Karpas-422 (cell line): ENCODE measurements around the gene KIAA2012. TPM values are rescaled to one million over a fixed set of nuclear protein-coding genes. Genes with fewer than 3 reads are reported as not detected.

ENCODE experiments used
- DNase-seq: peaks from one replicate; pipeline ENCODE4 v3.0.0-alpha.2; 2015
- H2AFZ ChIP-seq: fragments of 200-600 bp; sonication (generic); 2 replicates; pipeline ENCODE4 v1.6.1; 2014; ENCODE audit warnings: antibody characterized with exemption, low read length, mixed read lengths
- H3K27ac ChIP-seq: fragments of 200-600 bp; sonication (generic); 2 replicates; pipeline ENCODE4 v1.5.1; 2014; ENCODE audit warnings: mild to moderate bottlenecking, low read length, moderate library complexity
- H3K27me3 ChIP-seq: fragments of 200-600 bp; sonication (generic); 2 replicates; pipeline ENCODE4 v1.6.1; 2014; ENCODE audit warnings: low read length, mixed read lengths
- H3K36me3 ChIP-seq: fragments of 200-600 bp; sonication (generic); 2 replicates; pipeline ENCODE4 v1.6.1; 2014; ENCODE audit warnings: low read length, mixed read lengths; ENCODE audit not compliant: insufficient read depth
- H3K4me1 ChIP-seq: fragments of 200-600 bp; sonication (generic); 2 replicates; pipeline ENCODE4 v1.6.1; 2014; ENCODE audit warnings: mild to moderate bottlenecking, low read length, mixed read lengths
- H3K4me2 ChIP-seq: fragments of 200-600 bp; sonication (generic); 2 replicates; pipeline ENCODE4 v1.6.1; 2014; ENCODE audit warnings: low read length, low read depth, mild to moderate bottlenecking; ENCODE audit not compliant: poor library complexity, severe bottlenecking
- H3K4me3 ChIP-seq: fragments of 200-600 bp; sonication (generic); 2 replicates; pipeline ENCODE4 v1.5.1; 2014; ENCODE audit warnings: mild to moderate bottlenecking, antibody characterized with exemption, low read length, mixed read lengths
- H3K79me2 ChIP-seq: fragments of 200-600 bp; sonication (generic); 2 replicates; pipeline ENCODE4 v1.6.1; 2014; ENCODE audit warnings: mild to moderate bottlenecking, low read length, mixed read lengths
- H3K9ac ChIP-seq: fragments of 200-600 bp; sonication (generic); 2 replicates; pipeline ENCODE4 v1.6.0; 2014; ENCODE audit warnings: low read length
- H3K9me2 ChIP-seq: fragments of 200-600 bp; sonication (generic), shearing (Covaris generic); replicated peaks from 2 replicates; pipeline ENCODE4 v1.6.0; 2014; ENCODE audit warnings: mild to moderate bottlenecking, low read length, moderate library complexity; ENCODE audit not compliant: insufficient read depth
- H3K9me3 ChIP-seq: fragments of 300-700, 200-600 bp; sonication (generic); 2 replicates; pipeline ENCODE4 v1.6.1; 2014; ENCODE audit warnings: low read length, mixed read lengths
- H4K20me1 ChIP-seq: fragments of 200-600 bp; sonication (generic); 2 replicates; pipeline ENCODE4 v1.6.1; 2014; ENCODE audit warnings: mild to moderate bottlenecking, antibody characterized with exemption, low read length, low read depth; ENCODE audit not compliant: insufficient read depth
- total RNA-seq: library from RNA; depleted of rRNA; stranded (reverse); fragments of >200 nt; shearing (Covaris generic); gene quantifications from 2 replicates; pipeline ENCODE4 v1.2.3, GENCODE V29; 2014; ENCODE audit warnings: low replicate concordance

Gene KIAA2012
- total RNA-seq, 1 experiment from 2014 or later: 0.89 TPM

DNA sequence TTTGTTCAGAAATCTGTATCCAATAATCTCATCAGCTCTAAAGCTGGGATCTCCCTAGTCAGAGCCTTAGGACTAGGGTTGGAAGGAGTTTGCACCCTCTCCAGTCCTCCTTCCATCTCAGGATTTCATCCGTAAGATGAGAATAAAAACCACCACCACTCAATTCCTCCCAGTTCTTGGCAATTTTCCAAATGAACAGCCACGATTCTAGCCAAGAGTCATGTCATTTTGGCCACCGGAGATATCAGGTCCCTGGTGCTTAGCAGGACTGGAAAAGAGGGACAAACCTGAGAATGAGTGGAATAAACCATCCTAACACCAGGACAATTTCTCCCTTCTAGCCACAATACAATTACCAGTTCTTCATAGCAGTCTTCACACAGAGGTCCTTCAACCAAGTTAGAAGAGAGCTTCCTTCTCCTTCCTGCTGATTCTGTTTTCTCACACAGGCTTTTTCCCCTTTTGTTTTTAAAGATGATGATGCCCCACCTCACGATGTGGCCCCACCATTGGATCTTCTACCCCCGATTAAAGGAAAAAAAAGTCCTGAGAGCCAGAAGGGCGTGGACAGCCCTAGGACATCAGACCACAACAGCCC is 36.2 kb downstream of the KIAA2012 start:
- H3K9me2 ChIP-seq: no peaks in the 10 kb centered on the region
- no peaks in the 10 kb centered on the region for H3K27me3 ChIP-seq
- H3K27ac ChIP-seq: no peak overlapping the region
- no peaks in the 10 kb centered on the region for H3K79me2 ChIP-seq
- no peak overlapping the region for H3K4me3 ChIP-seq
- no peak for DNase-seq
- H3K36me3 ChIP-seq: no peaks in the 10 kb centered on the region
- no peak overlapping the region for H2AFZ ChIP-seq
- H3K4me2 ChIP-seq: no peak overlapping the region
- H3K9ac ChIP-seq: no peak overlapping the region
- H3K4me1 ChIP-seq: no peaks in the 10 kb centered on the region; the same call in 1 of the 2 replicates
- no peaks in the 10 kb centered on the region for H4K20me1 ChIP-seq
- no peaks in the 10 kb centered on the region for H3K9me3 ChIP-seq

DNA sequence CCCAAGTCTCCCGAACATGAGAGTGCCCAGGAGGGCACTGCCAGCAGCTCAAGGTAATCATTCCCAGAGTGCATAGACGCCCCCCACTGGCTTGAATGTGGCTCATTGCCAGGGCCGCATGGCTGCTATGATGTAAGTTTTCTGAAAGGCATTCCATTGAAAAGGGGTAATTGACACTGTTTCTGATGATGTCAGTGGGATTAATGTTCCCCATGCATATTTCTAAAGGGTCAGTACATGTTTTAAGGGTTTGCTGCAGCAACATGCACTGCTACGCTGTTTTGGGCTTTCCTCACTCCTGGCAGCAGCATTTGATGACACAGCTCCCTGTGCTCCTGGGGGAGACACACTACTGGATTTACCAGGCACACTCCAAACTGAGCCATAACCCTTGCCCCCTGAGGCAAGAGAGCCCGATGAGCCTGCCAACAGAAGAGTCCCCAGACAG is 36.7 kb downstream of the KIAA2012 start:
- Histone ChIP-seq H2AFZ (no peak overlapping the region), H3K27ac (no peak overlapping the region), H3K27me3 (no peaks in the 10 kb centered on the region), H3K79me2 (no peaks in the 10 kb centered on the region), H3K4me2 (no peak overlapping the region), H4K20me1 (no peaks in the 10 kb centered on the region), H3K36me3 (no peaks in the 10 kb centered on the region), H3K4me1 (no peaks in the 10 kb centered on the region; the same call in 1 of the 2 replicates), H3K9ac (no peak overlapping the region), H3K4me3 (no peak overlapping the region), H3K9me2 (no peaks in the 10 kb centered on the region), H3K9me3 (no peaks in the 10 kb centered on the region)
- DNase-seq: no peak

DNA sequence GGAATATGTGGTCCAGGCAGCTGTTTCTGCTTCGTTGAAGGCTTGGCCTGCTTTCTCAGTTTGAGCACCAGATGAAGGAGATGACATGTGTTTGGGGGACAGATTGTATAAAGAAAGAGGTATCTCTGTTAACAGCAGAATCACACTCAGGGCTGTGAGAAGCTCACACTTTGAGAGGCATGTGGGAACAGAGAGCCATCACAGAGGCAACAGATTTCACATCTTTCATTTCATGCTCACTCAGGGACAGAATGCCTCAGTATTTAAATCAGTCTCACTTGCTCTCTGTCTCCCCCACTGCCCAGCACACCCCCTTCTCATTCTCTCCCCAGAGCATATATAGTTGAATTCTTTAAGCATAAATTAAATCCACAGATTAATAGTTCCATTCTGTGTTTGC is 37.4 kb downstream of the KIAA2012 start:
- H4K20me1 ChIP-seq: no peaks in the 10 kb centered on the region
- H3K9me2 ChIP-seq: no peaks in the 10 kb centered on the region
- no peak overlapping the region for H2AFZ ChIP-seq

DNA sequence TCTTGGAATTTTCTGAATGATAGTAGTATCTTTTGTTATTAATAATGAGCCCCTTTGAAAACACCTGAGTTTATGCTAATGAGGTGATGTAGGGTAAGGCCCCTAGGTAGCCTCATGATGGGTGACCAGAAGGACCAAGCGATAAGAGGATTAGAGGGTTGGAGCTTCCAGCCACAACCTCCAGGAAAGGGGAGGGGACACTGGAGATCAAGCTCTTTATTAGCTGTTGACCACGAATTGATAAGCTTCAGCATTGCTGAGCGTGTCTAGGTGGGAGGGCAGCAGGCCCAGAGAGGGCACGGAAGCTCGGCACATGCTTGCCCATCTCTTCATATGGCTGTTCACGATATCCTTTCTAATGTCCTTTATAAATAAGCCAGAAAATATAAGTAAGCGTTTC is 39.0 kb downstream of the KIAA2012 start:
- no peaks in the 10 kb centered on the region for H3K9me3 ChIP-seq
- no peak for DNase-seq
- H3K4me3 ChIP-seq: no peak overlapping the region
- H3K79me2 ChIP-seq: no peaks in the 10 kb centered on the region
- no peak overlapping the region for H2AFZ ChIP-seq
- no peaks in the 10 kb centered on the region; the same call in 1 of the 2 replicates for H3K4me1 ChIP-seq
- no peaks in the 10 kb centered on the region for H4K20me1 ChIP-seq
- no peaks in the 10 kb centered on the region for H3K36me3 ChIP-seq
- H3K4me2 ChIP-seq: no peak overlapping the region
- no peaks in the 10 kb centered on the region for H3K27me3 ChIP-seq
- H3K27ac ChIP-seq: no peak overlapping the region
- H3K9ac ChIP-seq: no peak overlapping the region
- no peaks in the 10 kb centered on the region for H3K9me2 ChIP-seq

More for the DNA sequence above, 37.4 kb downstream of the KIAA2012 start:
- no peak overlapping the region for H3K4me3 ChIP-seq
- no peaks in the 10 kb centered on the region for H3K36me3 ChIP-seq
- H3K79me2 ChIP-seq: no peaks in the 10 kb centered on the region
- no peak overlapping the region for H3K9ac ChIP-seq
- H3K27me3 ChIP-seq: no peaks in the 10 kb centered on the region
- H3K4me2 ChIP-seq: no peak overlapping the region
- no peak for DNase-seq
- H3K4me1 ChIP-seq: no peaks in the 10 kb centered on the region; the same call in 1 of the 2 replicates
- H3K27ac ChIP-seq: no peak overlapping the region
- H3K9me3 ChIP-seq: no peaks in the 10 kb centered on the region

DNA sequence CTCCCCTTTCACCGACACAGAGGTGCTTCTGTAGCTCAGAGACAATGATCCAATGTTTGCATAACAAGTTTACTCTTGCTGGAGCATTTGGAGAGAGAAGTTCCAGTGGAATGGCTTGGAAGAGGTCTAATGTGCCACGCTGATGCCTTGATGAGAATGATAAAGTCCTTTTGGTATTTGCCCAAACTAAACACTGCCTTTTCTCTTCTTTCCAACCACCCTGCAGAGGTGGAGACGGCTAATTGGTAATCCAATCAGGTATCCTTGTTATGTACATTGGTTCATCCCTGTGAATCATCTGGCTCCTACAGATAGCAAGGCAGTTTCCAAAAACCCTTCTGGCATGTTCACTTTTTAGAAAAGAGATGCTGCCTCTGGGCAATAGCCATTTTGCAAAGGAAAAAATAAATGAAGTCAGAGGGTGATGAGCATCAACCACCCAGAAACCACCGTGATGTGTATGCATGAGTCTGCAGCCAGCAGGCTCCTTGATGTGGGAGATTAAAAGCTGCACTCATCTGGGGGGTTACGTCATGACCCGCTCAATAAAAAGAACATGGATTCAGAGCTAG is 40.6 kb downstream of the KIAA2012 start:
- Histone ChIP-seq H3K9me3 (no peaks in the 10 kb centered on the region), H3K36me3 (no peaks in the 10 kb centered on the region), H3K9ac (no peak overlapping the region), H2AFZ (no peak overlapping the region), H3K4me3 (no peak overlapping the region), H3K79me2 (no peaks in the 10 kb centered on the region), H4K20me1 (no peaks in the 10 kb centered on the region), H3K27ac (no peak overlapping the region), H3K4me1 (peaks cover 7% of the 10 kb centered on the region), H3K9me2 (no peaks in the 10 kb centered on the region), H3K4me2 (no peak overlapping the region), H3K27me3 (no peaks in the 10 kb centered on the region)
- no peak for DNase-seq

DNA sequence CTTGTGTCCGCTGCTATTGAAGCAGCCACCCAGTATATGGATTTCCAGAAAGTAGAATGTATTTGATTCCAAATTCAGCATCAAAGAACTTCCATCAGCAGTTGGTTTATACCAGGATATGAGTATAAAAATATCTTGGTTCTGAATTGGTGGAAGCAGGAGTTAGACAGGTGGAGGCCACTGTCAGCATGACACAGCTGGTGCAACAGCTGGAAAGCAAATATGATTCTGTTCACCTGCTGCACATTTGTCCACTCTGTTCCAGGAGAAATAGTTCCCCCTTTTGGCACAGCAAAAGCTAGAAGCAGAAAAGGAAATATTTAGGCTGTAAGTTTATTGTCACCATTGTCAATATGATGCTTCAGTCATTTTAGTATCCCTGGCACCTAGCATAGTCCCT is 41.2 kb downstream of the KIAA2012 start:
- H3K9me3 ChIP-seq: no peaks in the 10 kb centered on the region
- no peaks in the 10 kb centered on the region for H4K20me1 ChIP-seq
- no peak overlapping the region for H3K27ac ChIP-seq

DNA sequence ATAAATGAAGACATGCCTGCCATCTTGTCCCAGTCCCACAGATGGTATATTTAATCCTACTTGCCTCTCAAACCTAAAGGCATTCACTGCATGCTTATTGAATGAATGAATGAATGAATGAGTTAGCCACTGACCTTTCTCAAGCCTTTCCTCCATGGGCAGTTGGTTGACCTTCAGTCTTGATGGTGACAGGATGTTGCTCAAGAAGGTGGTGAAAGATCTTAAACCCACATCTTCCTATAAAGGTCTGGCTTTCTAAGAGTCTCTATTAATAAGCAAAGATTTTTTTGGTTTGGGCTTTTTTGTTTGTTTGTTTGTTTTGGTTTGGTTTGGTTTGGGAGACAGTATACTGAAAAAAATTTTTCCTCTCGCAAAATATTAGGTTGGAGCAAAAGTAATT is 41.7 kb downstream of the KIAA2012 start:
- H3K4me2 ChIP-seq: no peak overlapping the region
- DNase-seq: no peak
- no peak overlapping the region for H3K9ac ChIP-seq
- H3K27me3 ChIP-seq: no peaks in the 10 kb centered on the region
- no peak overlapping the region for H3K4me3 ChIP-seq
- no peak overlapping the region for H2AFZ ChIP-seq
- no peaks in the 10 kb centered on the region for H3K9me3 ChIP-seq
- H3K9me2 ChIP-seq: no peaks in the 10 kb centered on the region
- no peaks in the 10 kb centered on the region for H3K79me2 ChIP-seq
- peaks cover 7% of the 10 kb centered on the region for H3K4me1 ChIP-seq
- no peaks in the 10 kb centered on the region for H3K36me3 ChIP-seq
- H3K27ac ChIP-seq: no peak overlapping the region
- H4K20me1 ChIP-seq: no peaks in the 10 kb centered on the region

More for the DNA sequence above, 41.2 kb downstream of the KIAA2012 start:
- Histone ChIP-seq H3K4me2 (no peak overlapping the region), H3K4me3 (no peak overlapping the region), H3K4me1 (peaks cover 7% of the 10 kb centered on the region), H2AFZ (no peak overlapping the region), H3K9me2 (no peaks in the 10 kb centered on the region), H3K27me3 (no peaks in the 10 kb centered on the region), H3K79me2 (no peaks in the 10 kb centered on the region), H3K36me3 (no peaks in the 10 kb centered on the region), H3K9ac (no peak overlapping the region)
- no peak for DNase-seq

DNA sequence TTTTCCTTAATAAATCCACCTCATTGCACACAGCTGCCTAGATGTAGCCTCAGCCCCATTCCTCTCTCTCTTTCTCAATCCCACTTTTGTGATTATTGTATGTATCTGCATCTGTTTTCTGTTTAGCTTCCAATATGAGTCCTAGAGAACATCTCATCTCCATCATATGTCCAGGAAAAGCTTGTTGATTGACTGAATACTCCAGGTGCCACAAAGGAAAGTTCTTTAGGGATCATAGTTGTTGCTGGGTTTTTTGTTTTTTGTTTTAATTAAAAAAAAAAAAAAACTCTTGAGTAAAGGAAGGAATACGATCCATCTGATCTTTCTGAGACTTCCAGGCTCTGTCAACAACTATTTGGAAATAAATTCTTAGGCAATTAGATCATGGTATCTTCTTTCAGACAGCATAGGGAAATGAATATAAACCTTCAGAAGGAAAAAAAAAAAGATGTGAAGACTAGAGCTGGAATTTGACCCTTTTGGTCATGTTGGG is 42.5 kb downstream of the KIAA2012 start:
- no peaks in the 10 kb centered on the region for H3K79me2 ChIP-seq
- DNase-seq: no peak
- no peak overlapping the region for H3K27ac ChIP-seq
- H3K4me3 ChIP-seq: no peak overlapping the region
- no peak overlapping the region for H2AFZ ChIP-seq
- H3K4me2 ChIP-seq: no peak overlapping the region
- peaks cover 7% of the 10 kb centered on the region for H3K4me1 ChIP-seq
- H4K20me1 ChIP-seq: no peaks in the 10 kb centered on the region
- no peaks in the 10 kb centered on the region for H3K9me3 ChIP-seq
- no peaks in the 10 kb centered on the region for H3K36me3 ChIP-seq
- no peaks in the 10 kb centered on the region for H3K9me2 ChIP-seq
- no peak overlapping the region for H3K9ac ChIP-seq
- no peaks in the 10 kb centered on the region for H3K27me3 ChIP-seq
